CD4-positive, alpha-beta memory T cell (primary cell): ENCODE measurements around the gene AGBL4. TPM values are rescaled to one million over a fixed set of nuclear protein-coding genes. Genes with fewer than 3 reads are reported as not detected.

Experiments
- CTCF ChIA-PET: fragments of 350-600 bp; sonication (Branson Sonifier 250); formaldehyde crosslinking; loops from one replicate; lab custom pipeline; 2021; ENCODE audit warnings: inconsistent platforms; ENCODE audit not compliant: partially characterized antibody; lab: Charles Lee
- POLR2A ChIA-PET: fragments of 350-600 bp; sonication (Branson Sonifier 250); formaldehyde crosslinking; loops from one replicate; lab custom pipeline; 2021; ENCODE audit not compliant: partially characterized antibody; lab: Charles Lee
- DNase-seq, 5 donors: peaks; one replicate each; pipeline versions ENCODE4 v3.0.0 to v3.0.0-alpha.2; 2020 to 2022; ENCODE audit warnings: mixed read lengths in 1 of 5
- H3K27ac ChIP-seq: one replicate; pipeline ENCODE4 v1.7.0; 2013; ENCODE audit warnings: low read depth, low read length
- H3K27me3 ChIP-seq: 2 replicates; pipeline ENCODE4 v1.7.0; 2013; ENCODE audit warnings: mild to moderate bottlenecking, low read length, moderate library complexity; ENCODE audit not compliant: insufficient read depth
- H3K36me3 ChIP-seq: 2 replicates; pipeline ENCODE4 v1.7.0; 2013; ENCODE audit warnings: mild to moderate bottlenecking, low read length, moderate library complexity; ENCODE audit not compliant: insufficient read depth
- H3K4me1 ChIP-seq: 2 replicates; pipeline ENCODE4 v1.7.0; 2013; ENCODE audit warnings: mild to moderate bottlenecking, low read length, moderate library complexity; ENCODE audit not compliant: insufficient read depth
- H3K4me3 ChIP-seq, 2 donors: one replicate each; pipeline ENCODE4 v1.7.0; 2013; ENCODE audit warnings: low read length in 2 of 2, mild to moderate bottlenecking in 1 of 2
- H3K9me3 ChIP-seq, 2 donors: one replicate each; pipeline ENCODE4 v1.7.0; 2013; ENCODE audit warnings: low read length in 2 of 2, control low read depth in 1 of 2; ENCODE audit not compliant: control insufficient read depth in 1 of 2
- H3K27ac Mint-ChIP-seq, 7 donors: one replicate each; pipeline ENCODE4 v1.8.0; 2020 to 2021; ENCODE audit warnings: mixed read lengths in 7 of 7, mild to moderate bottlenecking in 6 of 7, inconsistent platforms in 3 of 7, moderate library complexity in 3 of 7
- H3K27me3 Mint-ChIP-seq, 2 donors: one replicate each; pipeline ENCODE4 v1.8.0; 2020 to 2021; ENCODE audit warnings: mixed read lengths in 2 of 2
- H3K36me3 Mint-ChIP-seq, 2 donors: one replicate each; pipeline ENCODE4 v1.8.0; 2020 to 2021; ENCODE audit warnings: mixed read lengths in 2 of 2, inconsistent platforms in 1 of 2, mild to moderate bottlenecking in 1 of 2
- H3K4me1 Mint-ChIP-seq, 4 donors: one replicate each; pipeline ENCODE4 v1.8.0; 2020 to 2021; ENCODE audit warnings: mixed read lengths in 4 of 4, mild to moderate bottlenecking in 1 of 4
- H3K4me3 Mint-ChIP-seq, 8 donors: one replicate each; pipeline ENCODE4 v1.8.0; 2020 to 2021; ENCODE audit warnings: mixed read lengths in 8 of 8, mild to moderate bottlenecking in 7 of 8, moderate library complexity in 6 of 8, inconsistent platforms in 3 of 8
- H3K9me3 Mint-ChIP-seq, 8 donors: one replicate each; pipeline ENCODE4 v1.8.0; 2020 to 2021; ENCODE audit warnings: mixed read lengths in 8 of 8, mild to moderate bottlenecking in 5 of 8, inconsistent platforms in 3 of 8, moderate library complexity in 1 of 8
- intact Hi-C: fragments of 100-400 bp; cut with micrococcal nuclease; formaldehyde crosslinking; loops from one replicate; pipeline ENCODE4 v1.15.1; 2023
- polyA plus RNA-seq, 2 donors: library from polyadenylated mRNA; unstranded; fragments of 300-500 nt; fragmentation: Illumina TruSeq; gene quantifications; one replicate each; pipeline ENCODE4 v1.2.3, GENCODE V29; 2021
- total RNA-seq, 2 experiments: library from RNA; stranded (reverse); gene quantifications; one replicate each; pipeline ENCODE4 v1.2.3, GENCODE V29; 2021

AGBL4 gene
- total and polyA plus RNA-seq, 4 experiments from 2014 or later: not detected

DNA sequence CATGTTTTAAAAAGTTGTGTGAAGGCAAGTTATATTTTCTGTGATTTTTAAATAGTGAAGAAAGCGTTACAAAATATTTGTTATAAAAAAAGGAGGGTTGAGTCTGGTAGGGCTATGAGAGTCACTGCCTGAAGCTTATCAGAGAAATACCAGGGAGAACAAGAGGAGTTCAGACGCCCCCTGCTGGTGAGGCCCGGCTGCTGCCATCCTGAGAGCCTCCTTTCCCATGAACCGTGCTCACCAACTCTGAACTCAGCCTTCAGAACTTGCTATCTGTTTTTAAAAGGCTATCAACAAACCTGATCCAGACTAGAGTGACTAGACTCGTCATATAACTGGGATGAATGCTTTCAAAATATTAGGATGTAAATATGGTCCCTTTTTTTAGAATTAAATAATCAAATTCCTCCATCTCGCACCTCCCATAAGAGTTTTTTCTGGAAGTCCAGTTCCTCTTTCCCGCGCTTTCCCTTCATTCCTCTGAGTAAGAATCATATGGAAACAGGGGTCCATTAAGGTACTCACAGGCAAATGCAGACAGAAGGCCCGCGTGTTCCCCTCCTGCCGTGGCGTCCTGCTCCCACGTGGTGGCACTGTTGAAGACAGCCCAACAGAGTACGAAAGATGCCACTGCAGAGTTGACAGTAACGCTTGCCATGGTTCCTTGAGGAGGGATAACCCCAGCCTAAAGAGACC is 1525.5 kb downstream of the AGBL4 start:
- no peaks in the 10 kb centered on the region for H3K36me3 Mint-ChIP-seq
- CTCF ChIA-PET: interaction anchor here (0.8 to 2.6 kb wide), 7 partner anchors 11 to 389 kb away, joined by 3 to 11 read pairs (median 6); partner anchors contain the start of gene SPATA6
- POLR2A ChIA-PET: no interaction called here

DNA sequence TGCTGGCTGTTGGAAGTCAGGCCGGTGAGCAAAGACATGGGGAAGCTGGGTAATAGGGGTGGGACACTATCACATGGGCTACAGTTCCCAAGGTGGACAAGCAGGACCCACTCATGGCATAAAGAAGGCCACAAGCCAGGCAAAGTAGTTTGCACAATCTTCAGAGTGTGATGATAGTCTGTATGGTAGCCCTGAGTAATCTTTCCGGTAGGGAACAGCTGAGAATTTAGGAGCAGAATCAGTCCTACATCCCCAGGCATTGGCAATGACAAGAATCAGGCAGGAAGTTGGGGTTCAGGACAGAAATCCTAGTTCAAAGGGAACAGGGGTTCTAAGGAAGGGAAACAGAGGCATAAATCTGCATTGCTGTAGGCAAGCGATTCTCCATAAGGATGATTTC is 1527.8 kb downstream of the AGBL4 start:
- POLR2A ChIA-PET: no interaction called here
- Mint-ChIP-seq H3K4me1 (peaks cover 0 to 7% (median under 1%) of the 10 kb centered on the region in 4 donors), H3K27me3 (peaks cover 2 to 3% of the 10 kb centered on the region in 2 donors), H3K4me3 (no peak overlapping the region), H3K27ac (no peak overlapping the region), H3K9me3 (peaks cover 0 to 3% (median 0%) of the 10 kb centered on the region in 8 donors), H3K36me3 (no peaks in the 10 kb centered on the region)
- intact Hi-C loops: no loop called here
- H3K27me3 ChIP-seq: no peaks in the 10 kb centered on the region
- H3K9me3 ChIP-seq: no peaks in the 10 kb centered on the region
- no peak overlapping the region for H3K27ac ChIP-seq
- CTCF ChIA-PET: interaction anchor here (0.7 to 1.6 kb wide), 2 partner anchors 10 to 16 kb away, joined by 3 to 4 read pairs; no protein-coding TSS in a partner anchor
- H3K4me1 ChIP-seq: no peaks in the 10 kb centered on the region
- H3K4me3 ChIP-seq: no peak overlapping the region
- no peaks in the 10 kb centered on the region for H3K36me3 ChIP-seq
- no peak for DNase-seq

More for the DNA sequence above, 1525.5 kb downstream of the AGBL4 start:
- H3K9me3 ChIP-seq: no peaks in the 10 kb centered on the region
- H3K4me3 ChIP-seq: no peak overlapping the region
- Mint-ChIP-seq H3K27ac (peak overlapping the region in 1 of 7 donors; percentile 32), H3K9me3 (peaks cover 0 to 2% (median 0%) of the 10 kb centered on the region in 8 donors), H3K27me3 (peaks cover 2 to 3% of the 10 kb centered on the region in 2 donors), H3K4me3 (peak overlapping the region in 1 of 8 donors; percentile 70), H3K4me1 (peaks cover 0 to 7% (median under 1%) of the 10 kb centered on the region in 4 donors)
- peak; percentile 39 to 44 (median 39) for DNase-seq
- no peaks in the 10 kb centered on the region for H3K4me1 ChIP-seq
- intact Hi-C loops: no loop called here
- H3K36me3 ChIP-seq: no peaks in the 10 kb centered on the region
- no peak overlapping the region for H3K27ac ChIP-seq
- no peaks in the 10 kb centered on the region for H3K27me3 ChIP-seq

DNA sequence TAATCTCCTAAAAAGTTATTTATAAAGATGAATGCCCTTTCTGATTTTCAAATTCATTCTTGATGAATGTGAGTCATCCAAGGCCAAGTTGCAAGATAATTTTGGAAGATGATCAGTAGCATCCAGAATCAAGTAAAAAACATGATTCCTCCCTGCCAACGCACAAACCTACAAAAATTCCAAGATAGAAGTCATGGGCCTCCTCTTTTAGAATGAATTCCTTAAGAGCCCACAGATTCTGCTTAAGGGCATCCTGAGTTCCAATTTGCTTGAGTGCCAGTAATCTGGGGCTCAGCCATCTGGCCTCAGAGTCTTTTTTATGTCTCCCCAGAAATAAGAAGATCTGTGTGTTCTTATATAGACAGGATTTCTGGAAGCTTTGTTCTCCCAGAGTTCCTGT is 1528.6 kb downstream of the AGBL4 start:
- H3K27me3 Mint-ChIP-seq: peaks cover 3% of the 10 kb centered on the region in 2 donors
- no peak overlapping the region for H3K4me3 Mint-ChIP-seq
- H3K36me3 Mint-ChIP-seq: no peaks in the 10 kb centered on the region
- Histone ChIP-seq H3K36me3 (no peaks in the 10 kb centered on the region), H3K4me3 (no peak overlapping the region), H3K27ac (no peak overlapping the region), H3K27me3 (no peaks in the 10 kb centered on the region), H3K9me3 (no peaks in the 10 kb centered on the region), H3K4me1 (no peaks in the 10 kb centered on the region)
- peaks cover 0 to 3% (median 0%) of the 10 kb centered on the region in 8 donors for H3K9me3 Mint-ChIP-seq
- no peak for DNase-seq
- intact Hi-C loops: no loop called here
- peaks cover 0 to 7% (median under 1%) of the 10 kb centered on the region in 4 donors for H3K4me1 Mint-ChIP-seq
- POLR2A ChIA-PET: no interaction called here
- peak overlapping the region in 1 of 7 donors; percentile 11 for H3K27ac Mint-ChIP-seq
- CTCF ChIA-PET: interaction anchor here (1.1 kb wide), 1 partner anchor 16 kb away, joined by 3 read pairs; no protein-coding TSS in a partner anchor

DNA sequence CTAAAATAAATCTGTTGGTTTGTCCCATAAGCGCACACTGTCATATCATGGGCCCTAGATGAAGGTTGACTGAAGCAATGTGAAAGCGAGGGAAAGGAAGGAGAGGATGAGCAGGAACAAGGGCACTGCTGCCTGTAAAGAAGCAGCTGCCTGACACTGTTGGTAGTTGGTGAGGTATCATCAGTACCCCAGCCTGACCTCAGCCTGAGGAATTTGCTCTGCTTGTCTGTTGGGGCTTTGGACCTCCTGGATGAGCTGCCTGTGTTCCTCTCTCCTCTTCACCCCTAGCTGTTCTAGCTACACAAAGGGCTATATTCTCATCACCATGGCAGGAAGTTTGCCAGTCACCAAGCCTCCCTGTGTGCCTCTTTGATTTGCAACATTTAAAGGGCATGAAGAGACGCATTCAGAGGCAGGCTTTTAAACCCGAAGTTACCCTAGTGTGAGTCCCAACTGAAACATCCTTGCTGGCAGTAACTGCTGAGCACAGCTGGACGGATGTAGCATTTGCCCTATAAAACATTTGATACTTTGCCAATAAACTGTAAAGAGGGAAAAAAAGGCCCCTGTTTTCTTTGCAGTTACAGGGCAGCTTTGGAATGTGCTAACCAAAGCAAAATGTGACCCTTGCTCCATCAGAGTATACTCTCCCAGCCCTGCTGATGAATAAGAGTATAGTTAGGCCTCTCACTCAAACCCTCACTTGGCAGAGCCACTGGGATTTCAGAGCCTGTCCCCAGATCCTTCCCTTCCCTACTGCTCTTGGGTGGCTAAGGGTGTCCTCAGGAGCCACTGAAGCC is 1529.6 kb downstream of the AGBL4 start:
- ChIA-PET CTCF (interaction anchor here (1.1 kb wide), 2 partner anchors 9 to 17 kb away, joined by 3 read pairs; no protein-coding TSS in a partner anchor), POLR2A (no interaction called here)
- intact Hi-C loops: no loop called here
- no peaks in the 10 kb centered on the region for H3K27me3 ChIP-seq
- no peaks in the 10 kb centered on the region for H3K4me1 ChIP-seq
- H3K27ac Mint-ChIP-seq: no peak overlapping the region
- H3K4me3 Mint-ChIP-seq: no peak overlapping the region
- H3K27ac ChIP-seq: no peak overlapping the region
- DNase-seq: no peak
- no peaks in the 10 kb centered on the region for H3K36me3 Mint-ChIP-seq
- H3K9me3 Mint-ChIP-seq: peaks cover 0 to 3% (median 0%) of the 10 kb centered on the region in 8 donors
- peaks cover 3% of the 10 kb centered on the region in 2 donors for H3K27me3 Mint-ChIP-seq
- no peaks in the 10 kb centered on the region for H3K36me3 ChIP-seq
- H3K4me1 Mint-ChIP-seq: peaks cover 0 to 7% (median under 1%) of the 10 kb centered on the region in 4 donors
- H3K4me3 ChIP-seq: no peak overlapping the region
- no peaks in the 10 kb centered on the region for H3K9me3 ChIP-seq

DNA sequence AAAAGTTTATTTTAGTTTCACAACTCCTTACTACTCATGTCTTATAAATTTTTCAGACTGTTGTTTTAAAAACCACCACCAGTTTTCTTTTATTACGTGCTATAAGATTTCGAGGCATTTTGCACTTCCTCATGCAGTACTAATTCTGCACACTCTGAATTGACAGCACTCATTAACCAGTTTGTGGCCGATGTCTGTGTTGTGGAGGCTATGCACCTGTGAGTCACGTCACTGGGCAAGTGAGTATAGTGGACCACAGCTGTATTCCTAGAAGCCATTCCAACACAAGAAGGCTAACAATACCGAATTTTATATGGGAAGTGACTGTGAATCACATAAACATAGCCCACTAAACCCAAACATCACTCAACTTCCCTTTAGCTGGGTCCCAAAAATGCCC is 1530.7 kb downstream of the AGBL4 start:
- intact Hi-C loops: no loop called here
- ChIA-PET POLR2A (no interaction called here), CTCF (no interaction called here)
- H3K4me3 Mint-ChIP-seq: no peak overlapping the region
- Histone ChIP-seq H3K27me3 (no peaks in the 10 kb centered on the region), H3K4me1 (no peaks in the 10 kb centered on the region), H3K9me3 (no peaks in the 10 kb centered on the region), H3K36me3 (no peaks in the 10 kb centered on the region), H3K4me3 (no peak overlapping the region), H3K27ac (no peak overlapping the region)
- no peaks in the 10 kb centered on the region for H3K4me1 Mint-ChIP-seq
- no peak for DNase-seq
- no peaks in the 10 kb centered on the region for H3K36me3 Mint-ChIP-seq
- H3K9me3 Mint-ChIP-seq: peaks cover 0 to 1% (median 0%) of the 10 kb centered on the region in 8 donors
- peaks cover 3% of the 10 kb centered on the region in 2 donors for H3K27me3 Mint-ChIP-seq
- no peak overlapping the region for H3K27ac Mint-ChIP-seq

DNA sequence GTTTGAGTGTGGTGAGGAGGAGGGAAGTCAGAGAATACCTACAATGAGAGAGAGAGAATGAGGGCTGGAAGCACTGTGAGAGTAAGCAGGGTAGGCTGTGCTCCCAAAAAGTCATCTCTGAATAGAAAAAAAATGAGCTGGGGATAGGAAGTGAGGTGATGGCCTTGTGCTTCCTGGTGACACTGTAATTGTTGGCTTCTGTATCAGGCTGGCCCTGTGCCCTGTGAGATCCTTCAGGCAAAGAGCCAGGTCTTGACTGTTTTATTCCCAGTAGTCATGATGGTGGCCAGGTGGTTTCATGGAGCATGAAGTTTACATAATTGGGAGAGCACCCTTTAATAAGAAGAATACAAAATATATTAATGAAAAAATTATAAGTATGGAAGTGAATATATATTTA is 1531.4 kb downstream of the AGBL4 start:
- Mint-ChIP-seq H3K4me1 (no peaks in the 10 kb centered on the region), H3K27me3 (peaks cover 3% of the 10 kb centered on the region in 2 donors), H3K4me3 (no peak overlapping the region), H3K27ac (no peak overlapping the region), H3K9me3 (peaks cover 0 to 1% (median 0%) of the 10 kb centered on the region in 8 donors), H3K36me3 (no peaks in the 10 kb centered on the region)
- POLR2A ChIA-PET: no interaction called here
- H3K27ac ChIP-seq: no peak overlapping the region
- H3K4me3 ChIP-seq: no peak overlapping the region
- H3K9me3 ChIP-seq: no peaks in the 10 kb centered on the region
- no peaks in the 10 kb centered on the region for H3K36me3 ChIP-seq
- no peak for DNase-seq
- no peaks in the 10 kb centered on the region for H3K4me1 ChIP-seq
- H3K27me3 ChIP-seq: no peaks in the 10 kb centered on the region
- intact Hi-C loops: no loop called here
- CTCF ChIA-PET: no interaction called here

DNA sequence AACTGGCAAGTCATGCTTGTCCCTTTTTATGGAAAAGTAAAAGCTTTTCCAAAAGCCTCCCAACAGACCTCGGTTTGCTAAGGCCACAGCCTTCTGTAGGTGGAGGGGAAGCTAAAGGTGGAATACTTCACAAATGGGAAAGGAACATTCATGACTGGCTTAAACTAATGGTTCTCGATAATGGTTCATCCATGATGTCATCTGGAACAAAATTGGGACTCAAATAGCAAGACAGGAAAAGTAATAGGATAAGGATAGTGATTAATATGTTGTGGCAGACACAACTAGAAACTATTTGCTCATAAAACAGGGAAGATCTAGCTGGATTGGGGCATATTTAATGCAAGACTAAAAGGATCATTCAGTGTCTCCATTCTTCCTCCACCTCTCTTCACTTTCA is 1535.0 kb downstream of the AGBL4 start:
- Histone ChIP-seq H3K27ac (no peak overlapping the region), H3K27me3 (no peaks in the 10 kb centered on the region), H3K4me1 (no peaks in the 10 kb centered on the region), H3K4me3 (no peak overlapping the region), H3K36me3 (no peaks in the 10 kb centered on the region), H3K9me3 (no peaks in the 10 kb centered on the region)
- no peak for DNase-seq
- Mint-ChIP-seq H3K9me3 (peaks cover 0 to 1% (median 0%) of the 10 kb centered on the region in 8 donors), H3K27ac (peak overlapping the region in 1 of 7 donors; percentile 48), H3K36me3 (no peaks in the 10 kb centered on the region), H3K27me3 (peaks cover 0 to 1% of the 10 kb centered on the region in 2 donors), H3K4me1 (no peaks in the 10 kb centered on the region), H3K4me3 (no peak overlapping the region)
- intact Hi-C loops: no loop called here
- POLR2A ChIA-PET: no interaction called here
- CTCF ChIA-PET: no interaction called here
